Measurements from ENCODE around the gene PSRC1.

DNA sequence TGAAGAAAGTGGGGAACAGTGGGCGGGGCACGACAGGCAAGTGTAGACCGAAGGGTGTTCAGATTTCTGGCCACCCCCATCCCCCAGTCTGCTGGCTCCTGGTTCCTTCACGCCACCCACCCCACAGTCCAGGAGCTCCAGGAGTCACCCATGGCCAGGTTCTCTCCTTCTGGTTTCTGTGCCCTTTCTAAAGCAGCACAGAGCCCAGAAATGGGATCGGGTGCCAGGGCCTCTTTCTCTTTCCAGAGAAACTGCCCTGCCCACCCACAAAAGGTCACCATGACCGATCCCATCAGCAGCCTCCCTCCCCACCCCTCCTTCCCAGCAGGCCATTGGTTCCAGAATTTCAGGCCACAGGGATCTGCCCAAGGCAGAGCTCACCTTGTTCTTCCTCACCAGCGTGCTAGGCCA lies 36.8 kb downstream of the PSRC1 start:
- TF ChIP-seq CTCF (conservative IDR thresholded peaks at IDR 0.05; ENCODE audit: low read length) (no peak), EZH2phosphoT487 (IDR thresholded peaks at IDR 0.05; ENCODE audit: borderline replicate concordance, low read depth, low read length) (no peak)

All from OCI-LY7 (cell line).